SK-N-SH treated with all-trans-retinoic acid at 6 μM for 48 hours (cell line): ENCODE results near the gene IL23R.

Experiments used
- ATAC-seq: fragments of 200-7000 bp; cut with Tn5 transposase; 3 replicates; pipeline ENCODE4 v1.9.1; 2020; ENCODE audit warnings: mild to moderate bottlenecking, moderate library complexity
- ARNTL ChIP-seq: fragments of 450-650 bp; formaldehyde crosslinking; IDR thresholded peaks from 2 replicates; pipeline ENCODE4 v1.5.0; 2020; ENCODE audit warnings: low read depth, mild to moderate bottlenecking, moderate library complexity, borderline replicate concordance
- BACH2 ChIP-seq: fragments of 250-450 bp; sonication (Bioruptor Pico); IDR thresholded peaks from 2 replicates; pipeline ENCODE4 v1.9.0; 2021; ENCODE audit warnings: mild to moderate bottlenecking, borderline replicate concordance
- CSDC2 ChIP-seq: fragments of 250-450 bp; sonication (Bioruptor Pico); IDR thresholded peaks from 2 replicates; pipeline ENCODE4 v1.5.0; 2020; ENCODE audit warnings: mild to moderate bottlenecking, moderate library complexity
- GLIS3 ChIP-seq: fragments of 250-450 bp; sonication (Bioruptor Pico); IDR thresholded peaks from 2 replicates; pipeline ENCODE4 v1.5.0; 2020; ENCODE audit warnings: mild to moderate bottlenecking, moderate library complexity
- ISL1 ChIP-seq: fragments of 250-450 bp; sonication (Bioruptor Pico); IDR thresholded peaks from 2 replicates; pipeline ENCODE4 v2.1.2; 2022; ENCODE audit warnings: mild to moderate bottlenecking, moderate library complexity
- OSR1 ChIP-seq: fragments of 250-450 bp; sonication (Bioruptor Pico); IDR thresholded peaks from 2 replicates; pipeline ENCODE4 v1.8.0; 2022; ENCODE audit warnings: moderate library complexity, mild to moderate bottlenecking, inconsistent platforms
- PPARA ChIP-seq: fragments of 250-450 bp; sonication (Bioruptor Pico); IDR thresholded peaks from 2 replicates; pipeline ENCODE4 v1.5.0; 2020; ENCODE audit warnings: mild to moderate bottlenecking, borderline replicate concordance
- RARB ChIP-seq: fragments of 250-450 bp; sonication (Bioruptor Pico); IDR thresholded peaks from 2 replicates; pipeline ENCODE4 v1.8.0; 2021; ENCODE audit warnings: mild to moderate bottlenecking, moderate library complexity
- SNAI2 ChIP-seq: fragments of 250-450 bp; sonication (Bioruptor Pico); IDR thresholded peaks from 2 replicates; pipeline ENCODE4 v1.5.0; 2020; ENCODE audit warnings: mild to moderate bottlenecking, moderate library complexity
- TCF4 ChIP-seq: fragments of 250-450 bp; sonication (Bioruptor Pico); IDR thresholded peaks from 2 replicates; pipeline ENCODE4 v1.8.0; 2021; ENCODE audit warnings: mild to moderate bottlenecking, moderate library complexity, borderline replicate concordance
- TOX ChIP-seq: fragments of 250-450 bp; sonication (Bioruptor Pico); IDR thresholded peaks from 2 replicates; pipeline ENCODE4 v1.8.0; 2021; ENCODE audit warnings: mild to moderate bottlenecking, moderate library complexity, borderline replicate concordance
- ZFP3 ChIP-seq: fragments of 250-450 bp; sonication (Bioruptor Pico); IDR thresholded peaks from 2 replicates; pipeline ENCODE4 v1.5.0; 2020; ENCODE audit warnings: mild to moderate bottlenecking, moderate library complexity
- ZFP30 ChIP-seq: fragments of 450-650 bp; formaldehyde crosslinking; IDR thresholded peaks from 2 replicates; pipeline ENCODE4 v1.5.0; 2022; ENCODE audit warnings: mild to moderate bottlenecking, moderate library complexity
- ZNF565 ChIP-seq: fragments of 450-650 bp; formaldehyde crosslinking; conservative IDR thresholded peaks from 2 replicates; pipeline ENCODE4 v1.5.0; 2020; ENCODE audit warnings: low read depth, mild to moderate bottlenecking, moderate library complexity
- ZNF70 ChIP-seq: fragments of 450-650 bp; formaldehyde crosslinking; IDR thresholded peaks from 2 replicates; pipeline ENCODE4 v1.5.0; 2020; ENCODE audit warnings: mild to moderate bottlenecking, moderate library complexity
- ZNF8 ChIP-seq: fragments of 450-650 bp; formaldehyde crosslinking; IDR thresholded peaks from 2 replicates; pipeline ENCODE4 v1.5.0; 2020; ENCODE audit warnings: mild to moderate bottlenecking, moderate library complexity
- TF ChIP-seq, protein P1 (sequence below): fragments of 250-450 bp; sonication (Bioruptor Pico); IDR thresholded peaks from 2 replicates; pipeline ENCODE4 v1.8.0; 2020; ENCODE audit warnings: mild to moderate bottlenecking, moderate library complexity, borderline replicate concordance
- TF ChIP-seq, protein P2 (sequence below): fragments of 250-450 bp; sonication (Bioruptor Pico); IDR thresholded peaks from 2 replicates; pipeline ENCODE4 v1.5.1; 2020; ENCODE audit warnings: low read depth, mild to moderate bottlenecking, moderate library complexity
- TF ChIP-seq, protein P3 (sequence below): fragments of 250-450 bp; sonication (Bioruptor Pico); IDR thresholded peaks from 2 replicates; pipeline ENCODE4 v1.8.0; 2021; ENCODE audit warnings: low read depth, mild to moderate bottlenecking, moderate library complexity, borderline replicate concordance
- TF ChIP-seq, protein P4 (sequence below): fragments of 250-450 bp; sonication (Bioruptor Pico); IDR thresholded peaks from 2 replicates; pipeline ENCODE4 v1.5.0; 2020; ENCODE audit warnings: mild to moderate bottlenecking, moderate library complexity

IL23R gene

DNA sequence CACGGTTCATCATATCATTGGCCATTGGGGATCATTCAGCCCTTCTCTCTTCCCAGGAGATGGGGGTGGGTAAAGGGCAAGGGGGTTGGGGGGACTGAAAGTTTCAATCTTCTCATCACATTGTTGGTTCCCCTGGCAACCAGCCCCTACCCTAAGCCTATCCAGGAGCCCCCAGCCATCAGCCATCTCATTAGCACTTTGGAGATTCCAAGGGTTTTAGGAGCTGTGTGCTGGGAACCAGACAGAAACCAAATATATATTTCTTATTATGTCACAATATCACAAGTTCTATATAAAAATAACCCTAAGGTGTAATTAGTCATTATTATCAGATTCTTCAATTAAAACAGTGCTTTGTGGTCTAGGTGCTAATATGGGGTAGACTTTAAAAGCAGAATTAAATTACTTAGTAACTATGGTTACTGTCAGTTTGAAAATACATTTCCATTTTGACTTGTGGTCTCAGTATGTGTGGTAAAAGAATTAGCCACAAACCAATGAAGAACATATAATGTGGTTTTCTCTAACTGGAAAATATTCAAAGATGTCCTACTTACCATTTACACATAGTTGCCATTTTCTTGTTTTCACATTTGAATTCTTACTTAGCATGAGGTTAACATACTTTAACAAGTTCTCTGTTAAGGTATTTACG lies 28.1 kb downstream of the IL23R start:
- no peak for ATAC-seq
- TF ChIP-seq ZNF70, result no peak
- no peak for TF ChIP-seq CSDC2 (CRISPR knock-in tag)
- no peak for TF ChIP-seq OSR1 (CRISPR knock-in tag)
- TF ChIP-seq BACH2 (CRISPR knock-in tag), result no peak
- TF ChIP-seq, protein P1, sequence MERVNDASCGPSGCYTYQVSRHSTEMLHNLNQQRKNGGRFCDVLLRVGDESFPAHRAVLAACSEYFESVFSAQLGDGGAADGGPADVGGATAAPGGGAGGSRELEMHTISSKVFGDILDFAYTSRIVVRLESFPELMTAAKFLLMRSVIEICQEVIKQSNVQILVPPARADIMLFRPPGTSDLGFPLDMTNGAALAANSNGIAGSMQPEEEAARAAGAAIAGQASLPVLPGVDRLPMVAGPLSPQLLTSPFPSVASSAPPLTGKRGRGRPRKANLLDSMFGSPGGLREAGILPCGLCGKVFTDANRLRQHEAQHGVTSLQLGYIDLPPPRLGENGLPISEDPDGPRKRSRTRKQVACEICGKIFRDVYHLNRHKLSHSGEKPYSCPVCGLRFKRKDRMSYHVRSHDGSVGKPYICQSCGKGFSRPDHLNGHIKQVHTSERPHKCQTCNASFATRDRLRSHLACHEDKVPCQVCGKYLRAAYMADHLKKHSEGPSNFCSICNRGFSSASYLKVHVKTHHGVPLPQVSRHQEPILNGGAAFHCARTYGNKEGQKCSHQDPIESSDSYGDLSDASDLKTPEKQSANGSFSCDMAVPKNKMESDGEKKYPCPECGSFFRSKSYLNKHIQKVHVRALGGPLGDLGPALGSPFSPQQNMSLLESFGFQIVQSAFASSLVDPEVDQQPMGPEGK (CRISPR knock-in tag), result no peak
- no peak for TF ChIP-seq ZNF565 (CRISPR knock-in tag)
- no peak for TF ChIP-seq ZFP3 (CRISPR knock-in tag)
- no peak for TF ChIP-seq PPARA (CRISPR knock-in tag)
- no peak for TF ChIP-seq ZFP30 (CRISPR knock-in tag)
- TF ChIP-seq TOX (CRISPR knock-in tag), result no peak
- TF ChIP-seq SNAI2, result no peak
- no peak for TF ChIP-seq TCF4 (CRISPR knock-in tag)
- no peak for TF ChIP-seq ISL1 (CRISPR knock-in tag)
- TF ChIP-seq, protein P2, sequence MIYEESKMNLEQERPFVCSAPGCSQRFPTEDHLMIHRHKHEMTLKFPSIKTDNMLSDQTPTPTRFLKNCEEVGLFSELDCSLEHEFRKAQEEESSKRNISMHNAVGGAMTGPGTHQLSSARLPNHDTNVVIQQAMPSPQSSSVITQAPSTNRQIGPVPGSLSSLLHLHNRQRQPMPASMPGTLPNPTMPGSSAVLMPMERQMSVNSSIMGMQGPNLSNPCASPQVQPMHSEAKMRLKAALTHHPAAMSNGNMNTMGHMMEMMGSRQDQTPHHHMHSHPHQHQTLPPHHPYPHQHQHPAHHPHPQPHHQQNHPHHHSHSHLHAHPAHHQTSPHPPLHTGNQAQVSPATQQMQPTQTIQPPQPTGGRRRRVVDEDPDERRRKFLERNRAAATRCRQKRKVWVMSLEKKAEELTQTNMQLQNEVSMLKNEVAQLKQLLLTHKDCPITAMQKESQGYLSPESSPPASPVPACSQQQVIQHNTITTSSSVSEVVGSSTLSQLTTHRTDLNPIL (CRISPR knock-in tag), result no peak
- TF ChIP-seq, protein P3, sequence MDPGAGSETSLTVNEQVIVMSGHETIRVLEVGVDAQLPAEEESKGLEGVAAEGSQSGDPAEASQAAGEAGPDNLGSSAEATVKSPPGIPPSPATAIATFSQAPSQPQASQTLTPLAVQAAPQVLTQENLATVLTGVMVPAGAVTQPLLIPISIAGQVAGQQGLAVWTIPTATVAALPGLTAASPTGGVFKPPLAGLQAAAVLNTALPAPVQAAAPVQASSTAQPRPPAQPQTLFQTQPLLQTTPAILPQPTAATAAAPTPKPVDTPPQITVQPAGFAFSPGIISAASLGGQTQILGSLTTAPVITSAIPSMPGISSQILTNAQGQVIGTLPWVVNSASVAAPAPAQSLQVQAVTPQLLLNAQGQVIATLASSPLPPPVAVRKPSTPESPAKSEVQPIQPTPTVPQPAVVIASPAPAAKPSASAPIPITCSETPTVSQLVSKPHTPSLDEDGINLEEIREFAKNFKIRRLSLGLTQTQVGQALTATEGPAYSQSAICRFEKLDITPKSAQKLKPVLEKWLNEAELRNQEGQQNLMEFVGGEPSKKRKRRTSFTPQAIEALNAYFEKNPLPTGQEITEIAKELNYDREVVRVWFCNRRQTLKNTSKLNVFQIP (CRISPR knock-in tag), result no peak
- TF ChIP-seq, protein P4, sequence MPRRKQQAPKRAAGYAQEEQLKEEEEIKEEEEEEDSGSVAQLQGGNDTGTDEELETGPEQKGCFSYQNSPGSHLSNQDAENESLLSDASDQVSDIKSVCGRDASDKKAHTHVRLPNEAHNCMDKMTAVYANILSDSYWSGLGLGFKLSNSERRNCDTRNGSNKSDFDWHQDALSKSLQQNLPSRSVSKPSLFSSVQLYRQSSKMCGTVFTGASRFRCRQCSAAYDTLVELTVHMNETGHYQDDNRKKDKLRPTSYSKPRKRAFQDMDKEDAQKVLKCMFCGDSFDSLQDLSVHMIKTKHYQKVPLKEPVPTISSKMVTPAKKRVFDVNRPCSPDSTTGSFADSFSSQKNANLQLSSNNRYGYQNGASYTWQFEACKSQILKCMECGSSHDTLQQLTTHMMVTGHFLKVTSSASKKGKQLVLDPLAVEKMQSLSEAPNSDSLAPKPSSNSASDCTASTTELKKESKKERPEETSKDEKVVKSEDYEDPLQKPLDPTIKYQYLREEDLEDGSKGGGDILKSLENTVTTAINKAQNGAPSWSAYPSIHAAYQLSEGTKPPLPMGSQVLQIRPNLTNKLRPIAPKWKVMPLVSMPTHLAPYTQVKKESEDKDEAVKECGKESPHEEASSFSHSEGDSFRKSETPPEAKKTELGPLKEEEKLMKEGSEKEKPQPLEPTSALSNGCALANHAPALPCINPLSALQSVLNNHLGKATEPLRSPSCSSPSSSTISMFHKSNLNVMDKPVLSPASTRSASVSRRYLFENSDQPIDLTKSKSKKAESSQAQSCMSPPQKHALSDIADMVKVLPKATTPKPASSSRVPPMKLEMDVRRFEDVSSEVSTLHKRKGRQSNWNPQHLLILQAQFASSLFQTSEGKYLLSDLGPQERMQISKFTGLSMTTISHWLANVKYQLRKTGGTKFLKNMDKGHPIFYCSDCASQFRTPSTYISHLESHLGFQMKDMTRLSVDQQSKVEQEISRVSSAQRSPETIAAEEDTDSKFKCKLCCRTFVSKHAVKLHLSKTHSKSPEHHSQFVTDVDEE (CRISPR knock-in tag), result no peak
- no peak for TF ChIP-seq RARB
- no peak for TF ChIP-seq ARNTL (CRISPR knock-in tag)
- no peak for TF ChIP-seq GLIS3 (CRISPR knock-in tag)
- TF ChIP-seq, all 23 proteins: peak for 0

DNA sequence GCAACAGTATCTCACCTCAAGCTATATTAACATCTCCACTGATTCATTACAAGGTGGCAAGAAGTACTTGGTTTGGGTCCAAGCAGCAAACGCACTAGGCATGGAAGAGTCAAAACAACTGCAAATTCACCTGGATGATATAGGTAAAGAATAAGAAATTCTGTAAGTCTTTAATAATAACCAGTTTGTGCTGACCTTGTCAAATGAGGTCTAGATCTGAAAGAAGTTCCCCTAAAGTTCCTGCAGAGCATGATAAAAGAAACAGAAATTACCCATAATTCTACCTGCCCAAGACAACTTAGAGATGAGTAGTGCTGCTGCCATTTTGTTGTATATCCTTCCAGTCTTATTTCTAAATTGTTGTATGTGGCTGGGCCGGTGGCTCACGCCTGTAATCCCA lies 34.5 kb downstream of the IL23R start:
- no peak for ATAC-seq
- TF ChIP-seq TCF4 (CRISPR knock-in tag) (no peak), RARB (no peak), ZNF70 (no peak), ZNF8 (no peak)

DNA sequence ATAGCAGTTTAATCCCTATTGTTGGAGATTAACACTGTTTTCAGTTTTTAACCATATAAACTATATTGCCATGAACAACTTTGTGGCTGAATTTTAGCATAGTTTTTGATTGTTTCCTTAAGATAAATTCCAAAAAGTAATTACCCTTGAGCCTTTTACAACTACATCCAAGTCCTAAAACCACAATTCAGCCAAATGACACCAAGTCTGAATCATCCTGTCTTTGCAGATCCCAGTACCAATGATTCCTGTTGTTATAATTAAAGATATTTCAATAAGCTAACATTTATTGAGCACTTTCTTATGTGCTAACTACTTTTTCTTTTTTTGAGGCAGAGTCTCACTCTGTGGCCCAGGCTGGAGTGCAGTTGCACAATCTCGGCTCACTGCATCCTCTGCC lies 35.6 kb downstream of the IL23R start:
- TF ChIP-seq BACH2 (CRISPR knock-in tag), result no peak
- TF ChIP-seq SNAI2, result no peak
- no peak for TF ChIP-seq RARB
- no peak for TF ChIP-seq OSR1 (CRISPR knock-in tag)
- TF ChIP-seq, protein P1 (CRISPR knock-in tag), result no peak
- no peak for TF ChIP-seq GLIS3 (CRISPR knock-in tag)
- TF ChIP-seq PPARA (CRISPR knock-in tag), result no peak
- TF ChIP-seq, protein P2 (CRISPR knock-in tag), result no peak
- no peak for TF ChIP-seq ARNTL (CRISPR knock-in tag)
- no peak for TF ChIP-seq ISL1 (CRISPR knock-in tag)
- no peak for TF ChIP-seq ZFP30 (CRISPR knock-in tag)
- ATAC-seq, result no peak
